DMS53 treated with DMSO at 0.1 percent for 48 hours (cell line): ENCODE measurements around the gene FRYL.

ENCODE experiments used
- DNase-seq: peaks from one replicate; lab custom pipeline; 2025; ENCODE audit not compliant: unreplicated experiment; lab: John Stamatoyannopoulos, UW

The FRYL gene

GRCh38 chr4:48498895-48499294, 281.2 kb downstream of the FRYL start:
- DNase-seq, result no peak

GRCh38 chr4:48495941-48496340, 284.1 kb downstream of the FRYL start:
- DNase-seq, result no peak

- DNase-seq, result no peak
These were observed 286.5 kb downstream of the FRYL start for GRCh38 chr4:48493452-48494100.

GRCh38 chr4:48491514-48492176, 288.4 kb downstream of the FRYL start:
- no peak for DNase-seq

GRCh38 chr4:48490680-48491513, 289.2 kb downstream of the FRYL start:
- no peak for DNase-seq

- DNase-seq, result peak; percentile 28
These were observed 289.9 kb downstream of the FRYL start, which contains the start of gene ZAR1 for GRCh38 chr4:48490012-48490679. Gene ZAR1, plus strand, starts transcription at chr4:48490252. Its CDS starts 40 bp downstream, at chr4:48490292.

GRCh38 chr4:48489683-48490011, 290.4 kb downstream of the FRYL start:
- DNase-seq, result no peak

- no peak for DNase-seq
These were observed 295.4 kb downstream of the FRYL start for GRCh38 chr4:48484494-48485168.

GRCh38 chr4:48483777-48484493, 296.1 kb downstream of the FRYL start:
- DNase-seq, result peak; percentile 17

GRCh38 chr4:48483006-48483776, 296.9 kb downstream of the FRYL start, which contains the start of gene SLC10A4:
Gene SLC10A4, plus strand, starts transcription at chr4:48483343. Its CDS starts 219 bp downstream, at chr4:48483562.
- peak; percentile 28 for DNase-seq

GRCh38 chr4:48481581-48481980, 298.5 kb downstream of the FRYL start:
- no peak for DNase-seq

GRCh38 chr4:48478273-48478672, 301.8 kb downstream of the FRYL start:
- DNase-seq, result no peak

- no peak for DNase-seq
These were observed 304.3 kb downstream of the FRYL start for GRCh38 chr4:48475770-48476169.

- peak; percentile 12 for DNase-seq
These were observed 307.3 kb downstream of the FRYL start for GRCh38 chr4:48472794-48473193.

GRCh38 chr4:48470570-48470969, 309.5 kb downstream of the FRYL start:
- DNase-seq, result no peak

- no peak for DNase-seq
These were observed 309.9 kb downstream of the FRYL start for GRCh38 chr4:48470137-48470536.

GRCh38 chr4:48467891-48468290, 312.2 kb downstream of the FRYL start:
- DNase-seq, result no peak

GRCh38 chr4:48467442-48467841, 312.6 kb downstream of the FRYL start:
- no peak for DNase-seq

- DNase-seq, result no peak
These were observed 317.7 kb downstream of the FRYL start for GRCh38 chr4:48462363-48462762.
